Medulla oblongata (tissue), 1 donor: ENCODE results near the gene CHRM1.

Experiments
- DNase-seq: peaks from one replicate; pipeline ENCODE4 v3.0.0-alpha.2; 2015; ENCODE audit errors: extremely low spot score

The CHRM1 gene

DNA sequence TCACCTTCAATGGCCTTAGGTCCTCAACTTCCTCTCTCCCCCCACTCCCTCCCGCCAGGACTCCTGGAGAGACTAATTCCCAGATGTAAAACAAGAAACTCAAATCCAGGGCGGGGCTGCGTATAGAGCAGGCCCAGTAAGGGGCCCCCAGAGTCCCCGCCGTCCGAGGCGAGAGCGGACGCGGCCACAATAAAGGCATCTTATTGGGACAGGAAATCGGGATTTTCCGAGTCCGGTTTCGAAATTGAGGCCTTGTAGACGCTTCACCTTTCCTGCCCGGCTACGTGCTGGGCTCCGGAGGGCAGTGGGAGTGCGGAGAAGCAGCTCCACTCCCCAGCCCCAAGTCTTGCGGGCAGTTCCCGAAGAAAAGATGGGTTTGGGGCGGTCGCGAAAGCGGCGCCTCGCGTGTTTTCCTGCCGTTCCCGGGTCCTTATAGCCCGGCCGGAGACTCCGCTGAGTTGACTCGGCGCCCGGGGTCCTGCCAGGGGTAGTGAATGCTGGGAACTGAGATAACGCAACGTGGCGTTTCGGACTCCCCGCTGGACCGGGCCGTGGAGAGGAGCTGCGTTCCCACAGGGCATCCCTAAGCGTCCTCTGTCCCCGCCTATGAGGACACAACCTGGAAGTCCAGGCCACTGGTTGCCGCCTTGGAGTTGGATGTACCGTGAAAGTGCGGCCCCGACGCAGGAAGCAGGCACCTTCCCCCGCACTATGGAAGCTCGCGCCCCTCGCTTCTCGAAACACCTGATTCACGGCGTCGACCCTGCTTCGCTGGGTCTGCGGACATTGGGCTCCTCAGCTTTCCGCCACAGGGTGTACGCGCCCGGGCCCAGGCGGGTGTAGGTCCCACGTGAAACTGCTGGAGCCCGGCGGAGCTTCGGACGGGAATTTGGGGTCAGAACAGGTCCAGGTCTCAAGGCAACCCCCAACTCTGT is 4.8 kb upstream of the CHRM1 start:
- no peak for DNase-seq

DNA sequence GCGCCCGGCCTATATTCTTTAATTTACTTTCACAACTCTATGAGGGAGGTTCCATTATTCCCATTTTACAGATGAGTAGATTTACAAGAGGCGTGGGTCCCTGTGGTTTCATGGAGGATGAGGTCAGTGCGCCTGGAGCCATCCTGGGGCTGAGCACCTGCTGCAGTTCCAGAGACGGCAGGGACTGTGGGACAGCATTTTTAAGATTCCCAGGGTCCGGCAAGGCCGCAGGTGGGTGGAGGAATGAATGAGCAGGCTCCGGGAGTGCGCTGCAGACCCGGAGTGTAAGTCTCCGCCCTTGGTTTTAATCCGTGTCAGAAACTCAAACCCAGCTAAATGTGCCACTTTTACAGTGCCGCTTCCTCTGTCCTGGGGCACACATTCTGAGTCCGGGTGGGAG is 4.1 kb upstream of the CHRM1 start:
- DNase-seq: no peak

GRCh38 chr11:62923601-62924411 is 2.6 kb upstream of the CHRM1 start:
- DNase-seq: no peak

- DNase-seq: no peak
These were observed 1.7 kb upstream of the CHRM1 start for GRCh38 chr11:62922653-62923431.

DNA sequence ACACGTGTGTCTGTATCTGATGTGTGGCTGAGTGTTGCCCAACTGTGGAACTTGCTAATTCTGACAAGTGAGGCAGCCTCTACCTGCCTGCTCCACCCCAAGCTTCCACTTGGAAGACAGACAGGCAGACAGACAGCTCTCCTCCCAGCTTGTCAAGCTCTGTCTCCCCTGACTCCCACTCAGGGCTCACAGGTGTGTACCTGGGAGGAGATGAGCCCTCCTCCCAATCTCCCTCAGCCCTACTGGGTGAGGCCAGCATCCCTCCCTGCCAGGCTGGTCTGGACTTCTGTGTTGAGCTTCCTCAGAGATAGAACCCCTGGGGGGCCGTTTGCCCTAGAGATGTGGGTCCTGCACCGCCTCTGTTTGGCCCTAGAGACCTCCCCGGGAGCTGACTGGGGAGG is 1.0 kb upstream of the CHRM1 start:
- DNase-seq: no peak

- no peak for DNase-seq
These were observed 518 bp upstream of the CHRM1 start for GRCh38 chr11:62921573-62922188.

GRCh38 chr11:62919898-62920640 is 1.1 kb downstream of the CHRM1 start:
- no peak for DNase-seq

DNA sequence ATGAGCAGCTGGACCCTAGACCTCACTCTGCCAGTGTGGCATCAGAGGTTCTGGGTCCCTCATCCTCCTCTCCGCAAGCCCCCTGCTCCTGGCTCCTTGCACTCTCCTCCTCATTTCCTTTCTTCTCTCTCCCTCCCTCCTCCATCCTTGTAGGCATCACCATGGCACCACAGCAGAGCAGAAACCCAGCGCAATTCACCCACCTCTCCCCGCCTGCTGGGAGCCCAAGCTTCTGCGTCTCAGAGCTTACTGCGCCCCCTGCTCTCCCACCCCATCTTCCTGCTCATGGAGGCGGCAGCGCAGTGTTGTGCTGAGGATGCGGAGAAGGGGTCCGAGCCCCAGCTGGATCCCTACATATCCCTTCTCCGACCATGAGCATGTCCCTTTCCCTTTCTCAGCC is 1.7 kb downstream of the CHRM1 start:
- no peak for DNase-seq

DNA sequence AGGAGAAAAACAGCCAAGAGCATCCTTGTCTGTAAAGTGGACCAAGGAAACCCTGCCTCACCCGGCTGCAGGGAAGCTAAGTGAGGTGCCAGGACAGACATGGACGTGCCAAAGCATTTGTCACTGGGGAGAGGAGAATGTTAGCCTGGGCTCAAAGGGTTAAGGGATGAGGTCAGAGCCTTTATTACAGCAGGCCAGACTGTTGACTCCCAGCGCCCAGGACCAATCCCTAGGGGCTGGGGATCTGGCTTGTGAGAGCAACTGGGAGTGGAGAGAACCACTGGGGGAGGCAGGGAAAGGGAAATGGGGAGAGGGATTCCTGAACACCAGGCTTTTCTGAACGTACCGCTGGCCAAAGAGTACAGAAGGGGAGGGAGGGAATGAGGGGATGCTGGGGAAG is 2.6 kb downstream of the CHRM1 start:
- no peak for DNase-seq

- DNase-seq: no peak
These were observed 3.2 kb downstream of the CHRM1 start for GRCh38 chr11:62917906-62918502.

- DNase-seq: no peak
These were observed 6.7 kb downstream of the CHRM1 start for GRCh38 chr11:62914416-62914815.

DNA sequence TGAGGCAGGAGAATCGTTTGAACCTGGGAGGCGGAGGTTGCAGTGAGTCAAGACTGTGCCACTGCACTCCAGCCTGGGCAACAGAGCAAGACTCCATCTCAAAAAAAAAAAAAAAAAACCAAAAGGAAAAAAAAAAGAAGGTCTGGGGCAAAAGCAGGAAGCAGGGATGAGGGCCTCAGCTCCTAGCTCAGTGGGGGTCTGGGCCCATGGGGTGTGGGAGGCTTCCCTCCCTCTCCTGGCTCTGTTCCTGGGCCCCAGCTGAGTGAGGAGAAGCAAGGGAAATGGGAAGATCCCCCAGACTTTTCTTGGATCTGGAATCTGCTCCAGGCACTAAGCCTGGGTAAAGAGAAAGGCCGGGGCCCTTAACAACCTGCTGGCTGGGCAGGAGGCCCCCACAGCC is 8.9 kb downstream of the CHRM1 start:
- DNase-seq: no peak

- DNase-seq: no peak
These were observed 9.7 kb downstream of the CHRM1 start for GRCh38 chr11:62911137-62912130.

DNA sequence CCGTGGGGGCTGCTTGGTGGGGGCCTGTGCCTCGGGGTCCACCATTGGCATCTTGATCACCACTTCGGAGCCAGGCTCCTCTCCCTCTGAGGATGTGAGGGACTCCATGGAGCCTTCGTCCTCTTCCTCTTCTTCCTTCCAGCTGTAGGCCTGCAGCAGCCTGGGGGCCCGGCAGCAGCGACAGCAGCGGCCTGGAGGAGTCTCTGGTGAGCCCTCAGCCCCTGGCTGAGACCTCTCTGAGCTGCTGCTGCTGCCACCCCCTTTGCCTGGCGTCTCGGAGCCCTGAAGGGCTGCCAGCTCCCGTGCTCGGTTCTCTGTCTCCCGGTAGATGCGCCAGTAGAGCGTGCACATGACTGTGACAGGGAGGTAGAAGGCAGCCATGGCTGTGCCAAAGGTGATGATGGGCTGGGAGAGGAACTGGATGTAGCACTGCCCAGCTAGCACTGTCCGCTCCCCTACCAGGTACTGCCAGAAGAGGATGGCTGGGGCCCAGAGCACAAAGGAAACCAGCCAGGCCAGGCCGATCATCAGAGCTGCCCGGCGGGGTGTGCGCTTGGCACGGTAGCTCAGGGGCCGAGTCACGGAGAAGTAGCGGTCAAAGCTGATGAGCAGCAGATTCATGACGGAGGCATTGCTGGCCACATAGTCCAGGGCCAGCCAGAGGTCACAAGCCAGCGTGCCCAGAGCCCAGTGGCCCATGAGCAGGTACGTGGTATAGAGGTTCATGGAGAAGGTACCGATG is 10.9 kb downstream of the CHRM1 start:
- no peak for DNase-seq

DNA sequence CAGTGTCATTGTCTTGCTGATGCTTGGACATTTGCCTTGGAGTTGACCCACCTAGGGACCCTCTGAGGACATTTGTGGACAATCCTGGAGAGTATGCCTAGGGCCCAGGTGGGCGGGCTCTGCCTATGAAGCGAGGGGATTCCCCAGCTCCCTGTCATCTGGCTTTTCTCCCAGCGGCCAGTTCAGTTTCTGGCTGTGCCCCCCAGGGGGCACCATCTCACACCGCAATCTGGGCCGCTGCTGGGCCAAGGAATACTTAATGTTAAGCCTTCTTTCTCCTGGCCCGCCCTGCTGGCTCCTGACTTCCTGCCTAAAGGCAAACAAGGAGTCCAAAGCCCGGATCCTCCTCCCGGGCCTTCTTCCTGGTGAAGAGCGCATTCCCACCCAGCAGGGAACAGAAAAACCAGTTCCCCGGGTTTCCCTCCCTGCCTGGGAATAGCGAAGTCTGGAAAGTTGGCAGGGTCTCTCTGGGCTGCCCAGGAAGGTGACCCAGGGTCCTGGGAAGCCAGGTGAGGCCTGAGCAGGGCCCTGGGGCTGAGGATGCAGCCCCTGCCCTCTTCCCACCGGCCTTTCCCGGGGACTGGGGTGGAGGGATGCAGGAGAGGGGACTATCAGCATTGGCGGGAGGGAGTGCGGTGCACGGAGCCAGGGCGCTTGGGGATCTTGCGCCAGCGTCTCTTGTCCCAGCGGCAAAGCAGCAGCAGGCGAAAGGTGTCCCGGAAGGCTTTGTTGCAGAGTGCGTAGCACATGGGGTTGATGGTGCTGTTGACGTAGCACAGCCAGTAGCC is 11.9 kb downstream of the CHRM1 start:
- DNase-seq: peak; percentile 71

DNA sequence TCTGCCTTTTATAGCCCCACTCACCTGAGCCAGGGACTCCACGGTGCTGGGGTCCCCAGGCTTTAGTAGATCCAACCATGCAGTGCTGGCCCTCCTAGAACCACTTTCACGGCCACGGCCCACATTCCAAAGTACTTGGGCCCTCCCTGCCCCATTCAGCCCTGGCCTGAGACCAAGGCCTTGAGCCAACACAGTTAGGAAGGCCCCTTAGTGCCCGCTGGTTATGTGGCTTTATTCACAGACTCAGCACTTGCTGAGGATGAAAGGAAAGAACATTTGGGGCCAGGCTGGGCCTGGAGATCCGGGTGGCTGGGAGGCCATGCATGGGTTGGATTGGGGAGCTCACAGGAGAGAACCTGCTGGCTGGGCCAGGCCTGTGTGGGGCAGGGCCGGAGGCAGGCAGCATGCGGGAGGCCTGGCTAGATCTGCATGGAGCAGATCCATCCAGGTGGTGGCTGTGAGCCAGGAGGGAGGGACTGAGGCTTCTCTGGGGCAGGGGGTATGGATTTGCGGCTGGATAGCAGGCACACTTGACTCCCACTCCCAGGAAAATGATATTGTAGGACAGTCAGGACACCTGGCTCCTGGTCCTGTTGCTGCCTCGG is 12.6 kb downstream of the CHRM1 start:
- no peak for DNase-seq

DNA sequence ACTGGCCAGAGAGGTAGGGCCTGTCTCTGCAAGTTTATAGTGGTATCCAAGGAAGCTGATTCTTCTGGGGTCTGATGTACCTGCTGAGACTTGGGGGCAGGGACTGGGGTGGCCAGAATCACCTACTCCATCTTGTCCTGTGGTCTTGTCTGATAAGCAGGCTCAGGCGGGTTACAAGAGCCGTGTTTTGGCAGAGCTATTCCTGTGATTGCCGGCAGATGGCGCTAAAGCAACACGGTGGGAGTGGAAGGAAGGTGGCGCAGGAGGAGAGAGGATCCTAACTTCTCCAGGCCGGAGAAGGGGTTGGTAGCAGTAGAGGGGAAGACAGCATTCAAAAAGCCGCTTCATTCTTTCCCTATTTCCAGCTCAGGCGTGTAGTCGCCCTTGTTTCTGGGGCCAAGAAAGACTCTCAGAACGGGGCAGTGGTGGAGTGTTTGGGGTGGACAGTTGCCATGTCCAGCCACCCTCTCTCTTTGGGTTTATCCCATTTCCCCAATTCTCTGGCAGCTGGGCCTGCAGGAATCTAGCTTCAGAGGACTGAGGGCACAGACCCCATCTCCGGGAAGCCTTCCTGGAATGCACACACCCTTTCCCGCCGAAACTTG is 15.1 kb downstream of the CHRM1 start:
- peak; percentile 94 for DNase-seq
